Astrocyte of the spinal cord (primary cell): ENCODE data around the gene PAQR5.

Experiments used
- DNase-seq: peaks from one replicate; pipeline ENCODE4 v3.0.0; 2011; ENCODE audit warnings: low read depth, low spot score
- H3K4me3 ChIP-seq: 2 replicates; pipeline ENCODE4 v1.5.1; 2011; ENCODE audit warnings: low read depth, mild to moderate bottlenecking, low read length, moderate library complexity
- in situ Hi-C: cut with HindIII; loops from 2 replicates; pipeline ENCODE4 v1.10.0; 2017; ENCODE audit warnings: low sequenced_read_pairs
- TF ChIP-seq, protein P1 (sequence below): IDR thresholded peaks from 2 replicates; pipeline ENCODE4 v1.5.1; 2012; ENCODE audit warnings: low read depth, mild to moderate bottlenecking, low read length, inconsistent platforms

PAQR5 gene

DNA sequence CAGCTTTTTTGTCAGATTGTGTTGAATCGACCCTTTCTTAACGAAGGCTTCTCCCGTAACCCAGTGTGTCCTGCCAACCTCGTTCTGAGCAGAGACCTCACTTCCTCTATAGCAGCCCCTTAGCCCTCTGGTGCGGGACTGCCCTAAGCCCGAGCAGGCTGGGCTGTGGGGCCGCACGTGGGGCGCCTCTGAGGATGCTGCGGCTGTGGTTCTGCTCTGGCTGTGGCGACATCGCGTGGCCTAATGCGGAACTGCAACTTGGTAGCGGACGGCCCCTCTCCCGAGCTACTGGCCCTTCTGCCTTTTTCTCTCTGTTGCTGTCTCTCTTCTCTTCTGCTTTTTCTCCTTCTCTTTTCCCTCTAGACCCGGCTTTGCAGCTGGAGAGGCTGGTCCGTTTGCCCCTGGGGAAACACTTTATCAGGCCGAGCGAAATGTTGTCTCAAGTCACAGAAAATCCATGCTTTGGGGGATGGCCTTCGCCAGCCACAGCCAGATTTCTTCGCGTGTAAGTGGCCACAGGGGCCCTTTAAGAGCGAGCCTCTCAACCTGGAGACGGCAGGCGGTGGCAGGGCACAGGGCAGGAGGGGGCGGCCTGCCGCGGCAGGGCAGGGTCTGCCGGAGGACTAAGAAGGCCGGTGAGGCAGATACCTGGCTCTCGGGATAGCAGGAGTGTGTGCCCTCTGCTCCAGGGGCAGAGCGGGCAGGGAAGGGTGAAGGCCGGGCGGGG, 96.0 kb downstream of the PAQR5 start:
- peak; percentile 64 for DNase-seq
- TF ChIP-seq, protein P1, sequence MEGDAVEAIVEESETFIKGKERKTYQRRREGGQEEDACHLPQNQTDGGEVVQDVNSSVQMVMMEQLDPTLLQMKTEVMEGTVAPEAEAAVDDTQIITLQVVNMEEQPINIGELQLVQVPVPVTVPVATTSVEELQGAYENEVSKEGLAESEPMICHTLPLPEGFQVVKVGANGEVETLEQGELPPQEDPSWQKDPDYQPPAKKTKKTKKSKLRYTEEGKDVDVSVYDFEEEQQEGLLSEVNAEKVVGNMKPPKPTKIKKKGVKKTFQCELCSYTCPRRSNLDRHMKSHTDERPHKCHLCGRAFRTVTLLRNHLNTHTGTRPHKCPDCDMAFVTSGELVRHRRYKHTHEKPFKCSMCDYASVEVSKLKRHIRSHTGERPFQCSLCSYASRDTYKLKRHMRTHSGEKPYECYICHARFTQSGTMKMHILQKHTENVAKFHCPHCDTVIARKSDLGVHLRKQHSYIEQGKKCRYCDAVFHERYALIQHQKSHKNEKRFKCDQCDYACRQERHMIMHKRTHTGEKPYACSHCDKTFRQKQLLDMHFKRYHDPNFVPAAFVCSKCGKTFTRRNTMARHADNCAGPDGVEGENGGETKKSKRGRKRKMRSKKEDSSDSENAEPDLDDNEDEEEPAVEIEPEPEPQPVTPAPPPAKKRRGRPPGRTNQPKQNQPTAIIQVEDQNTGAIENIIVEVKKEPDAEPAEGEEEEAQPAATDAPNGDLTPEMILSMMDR: peak; percentile 96
- no peak overlapping the region for H3K4me3 ChIP-seq
- in situ Hi-C loops: no loop called here

DNA sequence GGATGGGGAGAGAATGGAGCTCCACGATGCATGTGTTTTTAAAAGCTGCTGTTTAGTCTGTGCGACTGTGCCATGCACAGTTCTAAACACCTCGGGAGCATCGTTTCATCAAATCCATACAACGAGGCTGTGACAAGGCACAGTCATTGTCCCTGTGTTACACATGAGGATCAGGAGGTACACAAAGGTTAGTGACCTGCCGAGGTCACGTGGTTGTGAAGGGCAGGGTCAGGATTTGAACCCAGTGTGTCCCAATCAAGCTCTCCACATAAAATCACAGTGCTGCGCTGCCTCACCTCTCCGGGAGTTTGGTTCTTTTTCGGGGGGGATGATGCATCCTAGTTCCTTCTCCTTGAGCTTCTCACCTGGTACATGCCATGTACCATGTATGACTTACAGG, 96.7 kb downstream of the PAQR5 start:
- TF ChIP-seq, protein P1: no peak
- DNase-seq: no peak
- H3K4me3 ChIP-seq: no peak overlapping the region
- in situ Hi-C loops: no loop called here

DNA sequence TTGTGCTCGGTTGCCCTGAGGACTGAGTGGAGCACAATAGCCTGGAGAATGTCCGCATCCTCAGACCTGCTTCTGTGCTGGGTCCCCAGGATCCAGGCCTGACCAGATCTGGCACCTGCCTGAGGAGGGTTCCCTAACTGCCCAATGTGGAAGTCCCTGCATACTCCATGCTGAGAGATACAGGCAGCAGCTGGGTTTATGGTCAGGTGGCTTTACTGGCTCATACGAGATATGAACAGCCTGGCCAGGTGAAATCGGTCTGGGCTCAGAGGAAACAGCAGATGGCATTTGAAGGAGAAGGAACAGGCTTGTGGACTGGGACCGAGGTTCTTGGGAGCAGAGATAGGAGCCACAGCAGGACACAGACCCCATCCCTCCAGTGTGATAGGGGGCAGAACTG, 97.3 kb downstream of the PAQR5 start:
- H3K4me3 ChIP-seq: no peak overlapping the region
- TF ChIP-seq, protein P1: no peak
- in situ Hi-C loops: no loop called here

DNA sequence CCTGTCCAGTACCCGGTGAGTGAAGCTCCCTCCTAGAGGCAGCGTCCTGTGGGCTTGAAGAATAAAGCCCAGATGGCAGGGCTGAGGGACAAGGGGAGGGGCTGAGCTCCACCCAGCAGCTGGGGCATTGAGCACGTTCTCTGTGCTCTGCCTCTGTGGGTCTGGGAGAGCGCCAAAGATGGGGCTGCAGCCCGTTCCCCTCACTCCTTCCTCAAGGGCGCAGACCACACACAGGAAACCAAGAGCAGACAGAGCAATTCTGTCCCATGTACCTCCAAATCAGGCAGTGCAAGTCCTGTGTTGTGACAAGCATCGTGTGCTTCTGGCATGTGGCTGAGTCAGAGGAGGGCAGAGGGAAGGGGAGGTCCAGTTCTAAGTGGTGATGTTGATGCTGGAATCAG, 99.8 kb downstream of the PAQR5 start:
- in situ Hi-C loops: no loop called here
- TF ChIP-seq, protein P1: no peak
- no peak overlapping the region for H3K4me3 ChIP-seq
- DNase-seq: peak; percentile 38

More for the DNA sequence above, 97.3 kb downstream of the PAQR5 start:
- DNase-seq: no peak

DNA sequence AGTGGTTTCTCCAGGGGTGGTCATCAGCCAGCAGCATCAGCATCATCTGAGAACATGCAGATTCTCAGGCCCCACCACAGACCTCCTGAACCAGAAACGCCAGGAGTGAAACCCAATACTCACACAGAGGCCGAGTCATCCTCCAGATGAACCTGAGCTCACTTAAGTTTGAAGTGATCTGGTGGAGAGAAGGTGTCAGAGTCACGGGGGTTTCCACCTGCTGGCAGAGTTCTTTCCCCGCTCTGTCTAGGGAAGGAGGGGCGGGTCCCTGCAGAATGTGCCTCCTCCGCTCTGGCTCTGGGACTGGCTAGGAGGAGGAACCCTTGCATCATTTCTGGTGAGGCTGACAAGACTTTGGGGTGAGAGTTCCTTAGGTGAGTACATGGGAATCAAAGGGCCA, 102.1 kb downstream of the PAQR5 start:
- no peak overlapping the region for H3K4me3 ChIP-seq
- in situ Hi-C loops: no loop called here
- DNase-seq: no peak
- TF ChIP-seq, protein P1: no peak

DNA sequence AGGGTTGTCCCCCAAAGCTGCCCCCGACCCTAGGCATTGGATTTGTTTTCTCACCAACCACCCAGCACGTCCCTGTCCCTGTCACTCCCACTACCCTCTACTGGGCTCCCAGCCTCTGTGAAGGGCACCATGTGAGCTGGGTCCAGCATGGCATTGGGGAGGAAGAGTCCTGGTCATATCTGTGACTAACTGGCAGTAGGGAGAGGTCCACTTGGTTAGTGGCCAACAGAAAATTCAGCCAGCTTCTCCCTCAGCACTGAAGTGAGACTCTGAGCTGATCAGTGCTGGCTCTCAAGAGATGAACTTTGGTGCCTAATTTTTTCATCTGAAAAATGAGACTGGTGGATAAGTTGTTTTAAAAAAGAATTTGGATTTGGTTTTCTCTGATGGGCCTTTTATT, 104.1 kb downstream of the PAQR5 start:
- in situ Hi-C loops: no loop called here
- no peak for DNase-seq
- H3K4me3 ChIP-seq: no peak overlapping the region
- TF ChIP-seq, protein P1: no peak
